IPS-20b (cell line): ENCODE measurements around the gene DTWD2.
"Not testable (repeated sequence)": the region's sequence is repeated elsewhere in the genome, so short reads cannot be mapped to it uniquely, and the experiment has no call there.

Experiments
- H3K27ac ChIP-seq: one replicate; pipeline ENCODE4 v1.5.1; 2013; ENCODE audit warnings: low read length
- H3K27me3 ChIP-seq: 2 replicates; pipeline ENCODE4 v1.6.1; 2013; ENCODE audit warnings: mild to moderate bottlenecking, low read length, inconsistent platforms; ENCODE audit not compliant: insufficient read depth
- H3K36me3 ChIP-seq: 2 replicates; pipeline ENCODE4 v1.6.1; 2013; ENCODE audit warnings: low read depth, mild to moderate bottlenecking, inconsistent platforms, low read length, moderate library complexity; ENCODE audit not compliant: insufficient read depth
- H3K4me1 ChIP-seq: 2 replicates; pipeline ENCODE4 v1.6.1; 2013; ENCODE audit warnings: mild to moderate bottlenecking, control low read depth, inconsistent platforms, low read length, moderate library complexity; ENCODE audit not compliant: insufficient read depth
- H3K4me3 ChIP-seq: 2 replicates; pipeline ENCODE4 v1.5.1; 2013; ENCODE audit warnings: mild to moderate bottlenecking, low read length, inconsistent platforms
- H3K9ac ChIP-seq: 2 replicates; pipeline ENCODE4 v1.6.1; 2013; ENCODE audit warnings: low read depth, mild to moderate bottlenecking, inconsistent platforms, low read length, moderate library complexity
- H3K9me3 ChIP-seq: 2 replicates; pipeline ENCODE4 v1.6.1; 2013; ENCODE audit warnings: mild to moderate bottlenecking, low read depth, low read length, inconsistent platforms; ENCODE audit not compliant: insufficient read depth

Gene DTWD2

DNA sequence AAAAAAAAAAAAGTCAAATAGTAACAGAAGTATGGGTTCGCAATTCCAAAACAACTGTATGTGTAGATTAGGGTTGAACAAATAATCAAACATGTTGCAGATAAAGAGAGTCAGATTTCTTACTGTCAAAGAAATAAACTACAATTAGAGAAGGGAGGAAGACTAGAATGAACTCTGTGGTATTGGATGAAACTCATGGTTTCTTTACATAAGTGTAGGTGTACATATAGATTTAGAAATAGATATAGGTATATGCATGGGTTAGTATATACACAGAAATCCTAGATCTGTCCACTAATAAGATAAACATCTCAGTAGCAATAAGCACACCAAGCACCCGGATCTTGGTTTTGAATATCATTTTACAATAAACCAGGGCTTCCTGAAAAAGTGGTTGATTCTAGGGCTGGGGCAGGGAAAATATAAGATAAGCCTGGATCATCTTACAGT is 21.3 kb downstream of the DTWD2 start:
- Histone ChIP-seq H3K9ac (no peak overlapping the region), H3K27me3 (no peaks in the 10 kb centered on the region), H3K4me3 (no peak overlapping the region), H3K4me1 (no peaks in the 10 kb centered on the region), H3K36me3 (no peaks in the 10 kb centered on the region), H3K9me3 (peaks cover 4% of the 10 kb centered on the region; the same call in 1 of the 2 replicates), H3K27ac (no peak overlapping the region)

DNA sequence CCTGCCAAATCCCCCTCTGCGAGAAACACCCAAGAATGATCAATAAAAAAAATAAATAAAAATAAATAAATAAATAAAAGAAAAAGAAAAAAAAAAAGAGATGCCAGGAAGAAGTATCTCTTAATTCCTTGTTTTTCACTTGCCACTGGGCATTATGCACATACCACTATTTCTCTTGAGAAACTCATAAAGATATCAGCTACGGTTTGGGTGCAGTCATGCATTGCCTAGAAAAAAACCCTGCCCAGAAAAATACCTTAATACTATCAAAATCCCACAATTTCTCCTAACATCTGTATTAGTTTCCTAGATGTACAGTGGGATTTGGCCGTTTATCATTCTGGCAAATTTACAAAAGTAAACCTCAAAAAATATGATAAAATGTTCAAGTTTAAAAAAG is 22.5 kb downstream of the DTWD2 start:
- Histone ChIP-seq H3K4me3 (no peak overlapping the region), H3K27me3 (no peaks in the 10 kb centered on the region), H3K27ac (no peak overlapping the region), H3K9me3 (peaks cover 4% of the 10 kb centered on the region; the same call in 1 of the 2 replicates), H3K9ac (no peak overlapping the region), H3K4me1 (no peaks in the 10 kb centered on the region), H3K36me3 (no peaks in the 10 kb centered on the region)

DNA sequence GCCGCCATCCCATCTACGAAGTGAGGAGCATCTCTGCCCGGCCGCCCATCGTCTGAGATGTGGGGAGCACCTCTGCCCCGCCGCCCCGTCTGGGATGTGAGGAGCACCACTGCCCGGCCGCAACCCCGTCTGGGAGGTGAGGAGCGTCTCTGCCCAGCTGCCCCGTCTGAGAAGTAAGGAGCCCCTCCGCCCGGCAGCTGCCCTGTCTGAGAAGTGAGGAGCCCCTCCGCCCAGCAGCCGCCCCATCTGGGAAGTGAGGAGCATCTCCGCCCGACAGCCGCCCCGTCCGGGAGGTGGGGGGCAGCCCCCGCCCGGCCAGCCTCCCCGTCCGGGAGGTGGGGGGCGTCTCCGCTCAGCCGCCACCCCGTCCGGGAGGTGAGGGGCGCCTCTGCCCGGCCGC is 23.4 kb downstream of the DTWD2 start:
- not testable (repeated sequence) for H3K27me3 ChIP-seq, H3K36me3 ChIP-seq, H3K27ac ChIP-seq, H3K9me3 ChIP-seq, H3K4me3 ChIP-seq, H3K9ac ChIP-seq, H3K4me1 ChIP-seq

DNA sequence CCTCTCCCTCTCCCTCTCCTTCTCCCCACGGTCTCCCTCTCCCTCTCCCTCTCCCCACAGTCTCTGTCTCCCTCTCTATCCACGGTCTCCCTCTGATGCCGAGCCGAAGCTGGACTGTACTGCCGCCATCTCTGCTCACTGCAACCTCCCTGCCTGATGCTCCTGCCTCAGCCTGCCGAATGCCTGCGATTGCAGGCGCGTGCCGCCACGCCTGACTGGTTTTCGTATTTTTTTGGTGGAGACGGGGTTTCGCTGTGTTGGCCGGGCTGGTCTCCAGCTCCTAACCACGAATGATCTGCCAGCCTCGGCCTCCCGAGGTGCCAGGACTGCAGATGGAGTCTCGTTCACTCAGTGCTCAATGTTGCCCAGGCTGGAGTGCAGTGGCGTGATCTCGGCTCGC is 24.0 kb downstream of the DTWD2 start:
- H3K9ac ChIP-seq, H3K27me3 ChIP-seq, H3K4me3 ChIP-seq, H3K9me3 ChIP-seq, H3K4me1 ChIP-seq, H3K36me3 ChIP-seq, H3K27ac ChIP-seq: not testable (repeated sequence)

DNA sequence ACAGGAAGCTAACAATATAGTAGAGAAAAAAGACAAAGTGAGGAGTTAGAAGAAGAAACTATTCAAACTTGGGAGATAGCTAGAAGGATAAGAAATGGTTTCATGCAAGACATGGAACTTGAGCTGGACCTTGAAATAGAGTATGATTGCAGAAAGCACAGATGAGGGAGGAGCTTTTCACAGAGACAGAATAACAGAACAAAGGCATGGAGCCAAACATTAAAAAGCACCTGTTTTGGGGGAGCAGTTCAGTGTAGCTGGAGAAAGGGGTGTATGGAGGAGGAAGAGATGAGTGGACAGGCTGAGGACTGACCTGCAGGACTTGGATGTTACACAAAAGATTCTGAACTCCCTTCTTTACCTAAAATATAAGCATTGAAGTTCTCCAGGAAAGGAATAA is 25.2 kb downstream of the DTWD2 start:
- Histone ChIP-seq H3K9ac (no peak overlapping the region), H3K36me3 (no peaks in the 10 kb centered on the region; the same call in 1 of the 2 replicates), H3K27me3 (no peaks in the 10 kb centered on the region), H3K27ac (no peak overlapping the region), H3K4me1 (no peaks in the 10 kb centered on the region), H3K4me3 (no peak overlapping the region), H3K9me3 (peaks cover 8% of the 10 kb centered on the region)

DNA sequence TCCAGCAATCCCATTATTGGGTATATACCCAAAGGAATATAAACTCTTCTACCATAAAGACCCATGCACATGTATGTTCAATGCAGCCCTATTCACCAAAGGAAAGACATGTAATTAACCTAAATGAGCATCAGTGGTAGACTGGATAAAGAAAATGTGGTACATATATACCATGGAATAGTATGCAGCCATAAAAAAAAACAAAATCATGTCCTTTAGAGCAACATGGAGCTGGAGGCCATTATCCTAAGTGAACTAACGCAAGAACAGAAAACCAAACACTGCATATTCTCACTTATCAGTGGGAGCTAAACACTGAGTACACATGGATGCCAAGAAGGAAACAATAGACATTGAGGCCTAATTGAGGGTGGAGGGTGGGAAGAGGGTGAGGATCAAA is 27.8 kb downstream of the DTWD2 start:
- H3K9me3 ChIP-seq, result peaks cover 8% of the 10 kb centered on the region
- no peak overlapping the region for H3K4me3 ChIP-seq
- no peaks in the 10 kb centered on the region for H3K27me3 ChIP-seq
- H3K9ac ChIP-seq, result no peak overlapping the region
- no peaks in the 10 kb centered on the region for H3K4me1 ChIP-seq
- H3K27ac ChIP-seq, result no peak overlapping the region
- no peaks in the 10 kb centered on the region; the same call in 1 of the 2 replicates for H3K36me3 ChIP-seq

DNA sequence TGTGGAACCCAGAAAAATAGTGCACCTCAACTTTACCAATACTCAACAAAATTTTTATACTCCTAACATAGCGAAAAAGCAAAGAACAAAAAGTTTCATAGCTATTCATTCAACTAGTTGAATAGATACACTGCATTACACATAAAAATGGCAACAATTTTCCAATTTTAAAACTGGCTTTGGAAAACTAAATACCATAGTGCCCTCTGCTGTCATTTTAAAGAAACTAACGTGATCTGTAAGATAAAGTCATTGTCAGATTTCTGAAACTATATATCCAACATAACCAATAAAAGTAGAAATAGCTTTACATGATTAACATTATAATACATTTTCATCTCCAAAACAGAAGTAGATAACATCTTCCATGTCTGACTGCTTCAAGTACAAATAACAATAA is 31.6 kb downstream of the DTWD2 start:
- Histone ChIP-seq H3K36me3 (no peaks in the 10 kb centered on the region; the same call in 1 of the 2 replicates), H3K27me3 (no peaks in the 10 kb centered on the region), H3K27ac (no peak overlapping the region), H3K9ac (no peak overlapping the region), H3K4me3 (no peak overlapping the region), H3K4me1 (peaks cover 17% of the 10 kb centered on the region), H3K9me3 (peaks cover 4% of the 10 kb centered on the region; the same call in 1 of the 2 replicates)

DNA sequence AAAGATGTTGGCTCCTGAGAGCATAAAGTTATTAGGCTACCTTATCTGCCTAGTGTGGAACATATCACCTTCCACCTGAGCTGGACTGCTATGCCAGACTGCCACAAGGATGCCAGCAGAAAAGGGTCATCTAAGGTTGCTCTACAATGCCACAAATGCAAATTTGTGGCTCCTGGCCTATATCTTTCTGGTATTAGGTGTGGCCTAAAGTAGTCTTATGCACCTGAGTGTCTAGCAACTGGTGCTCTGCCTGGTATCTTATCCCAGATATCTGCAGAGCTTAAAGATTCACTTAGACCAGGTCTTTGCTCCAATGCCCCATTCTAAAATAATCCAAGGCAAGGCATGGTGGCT is 34.7 kb downstream of the DTWD2 start:
- no peak overlapping the region for H3K27ac ChIP-seq
- H3K36me3 ChIP-seq, result no peaks in the 10 kb centered on the region

DNA sequence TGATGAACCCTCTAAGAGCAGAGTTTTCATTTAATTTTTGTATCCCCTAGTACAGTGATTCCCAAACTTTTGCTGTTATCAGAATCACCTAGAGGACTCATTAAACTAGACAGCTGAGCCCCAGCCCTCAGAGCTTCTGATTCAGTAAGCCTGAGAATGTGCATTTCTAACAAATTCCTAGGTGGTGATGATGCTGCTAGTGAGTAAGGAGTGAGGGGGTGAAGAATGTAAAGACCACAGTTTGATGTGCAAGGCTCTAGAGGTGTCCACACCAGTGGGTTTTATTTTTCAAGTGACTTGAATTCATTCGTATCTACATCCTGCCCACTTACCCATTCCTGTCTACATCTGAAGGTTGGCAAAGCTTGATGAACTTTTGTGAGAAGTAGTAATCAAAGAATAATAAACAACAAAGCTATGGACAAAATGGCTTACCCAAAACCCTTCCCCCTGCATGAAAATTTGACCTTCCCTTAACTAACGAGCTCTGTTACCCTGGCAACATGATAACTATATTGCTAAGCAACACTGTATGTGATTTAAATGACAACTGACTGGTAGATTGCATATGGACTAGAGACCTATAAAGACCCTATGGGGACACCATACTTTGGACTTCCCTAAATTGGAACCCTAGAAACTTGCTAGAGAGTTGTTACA is 35.2 kb downstream of the DTWD2 start:
- no peaks in the 10 kb centered on the region for H3K36me3 ChIP-seq
- no peaks in the 10 kb centered on the region for H3K9me3 ChIP-seq
- peaks cover 17% of the 10 kb centered on the region for H3K4me1 ChIP-seq
- no peak overlapping the region for H3K27ac ChIP-seq
- no peaks in the 10 kb centered on the region for H3K27me3 ChIP-seq
- peak overlapping the region; percentile 19; the same call in 1 of the 2 replicates for H3K9ac ChIP-seq
- peak overlapping the region; percentile 39; the same call in 1 of the 2 replicates for H3K4me3 ChIP-seq

More for the DNA sequence above, 34.7 kb downstream of the DTWD2 start:
- peaks cover 17% of the 10 kb centered on the region for H3K4me1 ChIP-seq
- no peaks in the 10 kb centered on the region for H3K27me3 ChIP-seq
- H3K4me3 ChIP-seq, result no peak overlapping the region
- H3K9me3 ChIP-seq, result no peaks in the 10 kb centered on the region
- H3K9ac ChIP-seq, result no peak overlapping the region

DNA sequence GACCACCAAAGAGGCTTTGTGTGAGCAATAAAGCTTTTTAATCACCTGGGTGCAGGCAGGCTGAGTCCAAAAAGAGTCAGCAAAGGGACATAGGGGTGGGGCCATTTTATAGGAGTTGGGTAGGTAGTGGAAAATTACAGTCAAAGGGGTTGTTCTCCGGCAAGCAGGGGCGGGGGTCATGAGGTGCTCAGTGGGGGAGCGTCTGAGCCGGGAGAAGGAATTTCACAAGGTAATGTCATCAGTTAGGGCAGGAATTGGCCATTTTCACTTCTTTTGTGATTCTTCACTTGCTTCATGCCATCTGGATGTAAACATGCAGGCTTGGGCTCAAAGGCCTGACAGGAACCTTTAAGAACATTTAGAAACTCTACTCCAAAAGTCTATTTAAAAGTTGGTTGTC is 36.0 kb downstream of the DTWD2 start:
- peak overlapping the region; percentile 39 for H3K4me3 ChIP-seq
- not testable (repeated sequence) for H3K27ac ChIP-seq, H3K36me3 ChIP-seq, H3K9me3 ChIP-seq, H3K27me3 ChIP-seq
- peaks cover 17% of the 10 kb centered on the region for H3K4me1 ChIP-seq
- peak overlapping the region; percentile 48; the same call in 1 of the 2 replicates for H3K9ac ChIP-seq

DNA sequence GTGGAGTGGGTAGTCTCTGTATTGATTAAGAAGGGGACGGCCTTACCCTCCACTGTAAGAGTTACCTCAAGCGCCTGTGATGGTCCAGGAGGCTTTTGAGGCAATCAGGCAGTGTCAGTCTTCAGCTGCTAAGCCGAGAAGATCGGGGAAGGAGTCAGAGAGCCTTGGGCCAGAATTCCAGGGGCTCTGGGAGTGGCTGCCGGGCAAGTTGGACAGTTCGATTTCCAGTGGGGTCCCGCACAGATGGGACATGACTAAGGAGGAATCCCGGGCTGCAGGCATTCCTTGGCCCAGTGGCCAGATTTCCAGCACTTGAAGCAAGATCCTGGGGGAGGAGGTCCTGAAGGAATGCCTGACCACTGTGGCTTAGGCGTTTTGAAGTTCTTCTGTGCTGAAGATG is 38.0 kb downstream of the DTWD2 start:
- H3K27me3 ChIP-seq, H3K9me3 ChIP-seq, H3K27ac ChIP-seq, H3K9ac ChIP-seq, H3K4me3 ChIP-seq, H3K36me3 ChIP-seq: not testable (repeated sequence)
- H3K4me1 ChIP-seq, result peaks cover 17% of the 10 kb centered on the region

DNA sequence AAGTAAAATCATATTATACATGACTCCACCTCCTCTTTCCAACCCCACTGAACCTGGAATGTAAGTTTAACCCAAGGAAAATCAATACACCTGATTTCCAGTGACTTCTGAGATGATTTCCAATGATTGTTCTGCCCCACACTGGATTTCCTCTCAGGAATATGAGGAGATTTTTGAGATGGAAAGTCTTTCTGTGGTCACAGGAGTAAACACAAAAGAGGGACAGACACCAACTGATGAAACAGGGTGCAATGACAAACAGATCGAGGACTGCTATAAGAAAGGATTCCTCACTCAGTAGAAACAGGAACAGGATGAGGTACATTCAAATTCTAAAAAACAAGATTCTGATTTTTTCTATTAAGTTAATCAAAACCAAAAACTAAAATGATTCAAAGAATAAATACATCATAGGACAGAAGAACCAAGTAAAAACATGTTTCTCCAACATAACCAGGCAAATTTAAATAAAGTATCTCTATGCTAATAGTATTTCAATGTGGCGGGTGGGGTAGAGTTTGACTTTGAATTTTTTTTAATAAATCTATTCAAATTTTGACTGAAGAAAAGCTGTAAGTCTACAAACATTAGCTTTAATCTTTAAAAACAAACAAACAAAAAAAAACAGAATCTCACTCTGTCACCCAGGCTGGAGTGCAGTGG is 42.1 kb downstream of the DTWD2 start:
- no peaks in the 10 kb centered on the region for H3K9me3 ChIP-seq
- H3K36me3 ChIP-seq, result no peaks in the 10 kb centered on the region; the same call in 1 of the 2 replicates
- H3K27me3 ChIP-seq, result no peaks in the 10 kb centered on the region
- no peak overlapping the region for H3K27ac ChIP-seq
- no peak overlapping the region for H3K9ac ChIP-seq
- no peaks in the 10 kb centered on the region; the same call in 1 of the 2 replicates for H3K4me1 ChIP-seq
- H3K4me3 ChIP-seq, result no peak overlapping the region
